Adipose tissue (tissue), 3 donors: ENCODE data around the gene PGS1. TPM values are rescaled to one million over a fixed set of nuclear protein-coding genes. Genes with fewer than 3 reads are reported as not detected.

Experiments
- H3K27ac ChIP-seq: one replicate; pipeline ENCODE4 v1.5.1; 2013; ENCODE audit warnings: low read depth, low read length
- WGBS, 3 donors: extraction: QIAGEN DNeasy Blood & Tissue Kit; methylation state at CpG; one replicate each; pipeline ENCODE4 v1.1.7; 2013; 5-methylcytosine and 5-hydroxymethylcytosine counted together
- polyA plus RNA-seq, 3 donors: library from polyadenylated mRNA; stranded (reverse); fragments of 200-250 nt; gene quantifications; one replicate each; pipeline ENCODE4 v1.2.3, GENCODE V29; 2013
- donor health status: healthy with polysubstance abuse.
- donor health status: Bipolar disorder and iron deficiency.
- donor health status: healthy.

The PGS1 gene
- polyA plus RNA-seq, 3 donors, result 14.2 to 55.2 (median 28.3) TPM

GRCh38 chr17:78469443-78469842 is 91.0 kb downstream of the PGS1 start:
- 91 to 93% (median 93%) methylated on average over 7 of the region's 7 CpGs for WGBS, 3 donors
- no peak overlapping the region for H3K27ac ChIP-seq

GRCh38 chr17:78471635-78472034 is 93.2 kb downstream of the PGS1 start:
- WGBS, 3 donors, result 91 to 95% (median 94%) methylated on average over 12 of the region's 12 CpGs
- H3K27ac ChIP-seq, result no peak overlapping the region

- 69 to 80% (median 73%) methylated on average over 25 to 29 of the region's 29 CpGs for WGBS, 3 donors
- no peak overlapping the region for H3K27ac ChIP-seq
These were observed 93.8 kb downstream of the PGS1 start for GRCh38 chr17:78472035-78472905.

GRCh38 chr17:78473951-78474613 is 95.6 kb downstream of the PGS1 start:
- 31 to 92% (median 86%) methylated on average over 12 of the region's 12 CpGs for WGBS, 3 donors
- no peak overlapping the region for H3K27ac ChIP-seq

Other genes with a start within 250 kb of the PGS1 start
- gene TMC6, start 249.9 kb upstream of the PGS1 start, polyA plus RNA-seq, result 10 to 100 TPM; 14.1 to 58.4 (median 55.2) TPM
- gene TMC8, start 247.9 kb upstream of the PGS1 start, polyA plus RNA-seq, result 1 to 10 TPM; 4.6 to 5.9 (median 4.9) TPM
- not detected for gene C17orf99, start 232.3 kb upstream of the PGS1 start, polyA plus RNA-seq
- gene SYNGR2, start 210.1 kb upstream of the PGS1 start, polyA plus RNA-seq, result 100 to 1,000 TPM in 1 of 3 donors, 10 to 100 TPM in 2; 37.5 to 113 (median 90.3) TPM
- gene TK1, start 191.6 kb upstream of the PGS1 start, polyA plus RNA-seq, result 1 to 10 TPM; 2.5 to 6.6 (median 2.7) TPM
- gene AFMID, start 191.3 kb upstream of the PGS1 start, polyA plus RNA-seq, result 10 to 100 TPM; 17.2 to 33.7 (median 21.7) TPM
- gene BIRC5, start 164.4 kb upstream of the PGS1 start, polyA plus RNA-seq, result 1 to 10 TPM in 1 of 3 donors, under 1 TPM in 2; 0.31 to 1.2 (median 0.40) TPM
- under 1 TPM in 1 of 3 donors, not detected in 2; 0.06 TPM for gene TMEM235, start 147.0 kb upstream of the PGS1 start, polyA plus RNA-seq
- 1,000 to 10,000 TPM in 1 of 3 donors, 100 to 1,000 TPM in 1, 10 to 100 TPM in 1; 33.1 to 1,268 (median 796) TPM for gene SOCS3, start 18.6 kb upstream of the PGS1 start, polyA plus RNA-seq
- gene DNAH17, start 198.7 kb downstream of the PGS1 start, polyA plus RNA-seq, result 1 to 10 TPM in 2 of 3 donors, under 1 TPM in 1; 0.35 to 4.8 (median 4.4) TPM